GM13977 (cell line): Measurements from ENCODE around the gene GRAMD1B.

Source experiments
- DNase-seq: peaks from one replicate; pipeline ENCODE4 v3.0.0; 2012; ENCODE audit warnings: low spot score
- in situ Hi-C: fragments of 300-500 bp; cut with MboI; formaldehyde crosslinking; loops from one replicate; pipeline ENCODE4 v1.12.0; 2022; ENCODE audit warnings: low sequenced_read_pairs, low pct_unique_long_range_greater_than_20kb, mixed read lengths, inconsistent platforms; ENCODE audit not compliant: unreplicated experiment
- TF ChIP-seq, protein P1 (sequence below): IDR thresholded peaks from 2 replicates; pipeline ENCODE4 v1.5.1; 2012; ENCODE audit warnings: mild to moderate bottlenecking, control low read depth; ENCODE audit not compliant: insufficient read depth; ENCODE audit errors: extremely low read depth, missing control alignments

The GRAMD1B gene

DNA sequence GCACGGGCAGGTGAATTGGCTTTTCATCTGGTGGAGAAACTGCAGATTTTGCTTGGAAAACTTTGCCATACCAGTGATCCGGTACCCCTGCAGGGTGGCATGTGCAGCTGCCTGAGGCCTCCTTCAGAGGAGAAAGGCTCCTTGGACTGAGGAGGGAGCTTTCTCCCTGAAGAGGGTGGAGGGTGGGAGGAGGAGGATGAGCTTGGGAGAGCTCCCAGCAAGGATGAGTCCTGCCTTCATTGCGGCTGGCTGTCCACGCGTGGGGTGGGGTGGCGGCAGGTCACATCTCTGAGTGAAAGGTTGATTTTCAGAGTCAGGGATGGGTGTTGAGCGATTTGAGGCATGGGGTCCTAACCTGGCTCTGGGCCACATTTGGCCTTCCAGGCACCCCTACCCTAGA, 96.8 kb downstream of the GRAMD1B start:
- in situ Hi-C loops = no loop called here
- TF ChIP-seq, protein P1, sequence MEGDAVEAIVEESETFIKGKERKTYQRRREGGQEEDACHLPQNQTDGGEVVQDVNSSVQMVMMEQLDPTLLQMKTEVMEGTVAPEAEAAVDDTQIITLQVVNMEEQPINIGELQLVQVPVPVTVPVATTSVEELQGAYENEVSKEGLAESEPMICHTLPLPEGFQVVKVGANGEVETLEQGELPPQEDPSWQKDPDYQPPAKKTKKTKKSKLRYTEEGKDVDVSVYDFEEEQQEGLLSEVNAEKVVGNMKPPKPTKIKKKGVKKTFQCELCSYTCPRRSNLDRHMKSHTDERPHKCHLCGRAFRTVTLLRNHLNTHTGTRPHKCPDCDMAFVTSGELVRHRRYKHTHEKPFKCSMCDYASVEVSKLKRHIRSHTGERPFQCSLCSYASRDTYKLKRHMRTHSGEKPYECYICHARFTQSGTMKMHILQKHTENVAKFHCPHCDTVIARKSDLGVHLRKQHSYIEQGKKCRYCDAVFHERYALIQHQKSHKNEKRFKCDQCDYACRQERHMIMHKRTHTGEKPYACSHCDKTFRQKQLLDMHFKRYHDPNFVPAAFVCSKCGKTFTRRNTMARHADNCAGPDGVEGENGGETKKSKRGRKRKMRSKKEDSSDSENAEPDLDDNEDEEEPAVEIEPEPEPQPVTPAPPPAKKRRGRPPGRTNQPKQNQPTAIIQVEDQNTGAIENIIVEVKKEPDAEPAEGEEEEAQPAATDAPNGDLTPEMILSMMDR = no peak
- DNase-seq = no peak

DNA sequence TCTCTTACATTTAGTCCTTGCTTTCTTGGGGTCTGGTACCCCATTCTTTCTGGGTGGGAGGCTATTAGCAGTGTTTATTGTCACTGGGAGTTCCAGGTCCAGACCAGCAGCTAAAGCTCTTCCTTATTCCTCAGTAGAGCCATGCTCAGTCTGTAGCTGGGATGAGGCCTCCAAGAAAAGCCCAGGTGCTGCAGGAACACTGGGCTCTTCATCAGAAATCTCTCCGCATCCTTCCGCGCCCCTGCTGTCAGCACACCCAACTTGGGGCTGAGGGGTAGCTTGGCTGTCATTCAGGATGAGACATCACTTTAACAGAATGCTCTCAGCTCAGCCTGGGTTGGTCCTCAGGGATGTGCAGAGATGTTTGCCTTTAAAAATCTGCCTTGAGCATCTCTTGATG, 97.5 kb downstream of the GRAMD1B start:
- in situ Hi-C loops = no loop called here
- DNase-seq = no peak
- TF ChIP-seq, protein P1 = no peak

DNA sequence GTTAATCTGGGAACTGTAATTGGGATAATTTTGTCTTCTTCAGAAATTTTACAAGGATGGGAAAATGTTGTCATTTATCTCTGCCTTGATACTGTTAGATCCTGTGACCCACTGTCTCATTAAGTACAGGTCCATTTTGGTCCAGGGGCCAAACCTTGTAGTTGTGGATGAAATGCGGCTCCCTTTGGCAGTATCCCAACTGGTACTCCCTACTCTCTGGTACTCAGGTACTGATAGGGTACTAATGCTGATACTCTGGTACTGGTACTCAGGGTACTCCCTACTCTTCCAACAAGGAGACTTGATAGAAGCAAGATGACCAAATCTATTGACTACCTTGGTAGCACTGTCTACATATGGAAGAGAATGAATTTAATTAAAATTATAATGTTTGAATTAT, 97.9 kb downstream of the GRAMD1B start:
- DNase-seq = no peak
- TF ChIP-seq, protein P1 = no peak
- in situ Hi-C loops = no loop called here

DNA sequence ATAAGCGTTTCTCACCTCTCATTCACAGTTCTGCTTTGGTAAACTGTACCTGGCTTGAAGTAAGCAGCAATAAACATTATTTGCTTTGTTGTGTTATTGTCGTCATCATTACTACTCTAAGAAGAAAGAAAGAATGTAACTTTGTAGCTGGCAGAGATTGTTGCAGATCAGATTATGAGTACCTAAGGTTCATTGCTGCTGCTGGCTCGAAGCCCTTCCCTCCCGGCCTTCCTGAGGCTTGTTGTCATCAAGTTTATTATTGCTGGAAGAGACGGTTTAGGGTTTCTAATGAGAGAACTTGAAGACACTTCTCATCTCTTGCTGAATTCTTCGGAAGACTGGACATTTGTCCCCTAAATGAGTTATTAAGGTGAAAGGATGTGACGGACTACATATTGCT, 101.3 kb downstream of the GRAMD1B start:
- in situ Hi-C loops = no loop called here
- DNase-seq = no peak
- TF ChIP-seq, protein P1 = no peak

DNA sequence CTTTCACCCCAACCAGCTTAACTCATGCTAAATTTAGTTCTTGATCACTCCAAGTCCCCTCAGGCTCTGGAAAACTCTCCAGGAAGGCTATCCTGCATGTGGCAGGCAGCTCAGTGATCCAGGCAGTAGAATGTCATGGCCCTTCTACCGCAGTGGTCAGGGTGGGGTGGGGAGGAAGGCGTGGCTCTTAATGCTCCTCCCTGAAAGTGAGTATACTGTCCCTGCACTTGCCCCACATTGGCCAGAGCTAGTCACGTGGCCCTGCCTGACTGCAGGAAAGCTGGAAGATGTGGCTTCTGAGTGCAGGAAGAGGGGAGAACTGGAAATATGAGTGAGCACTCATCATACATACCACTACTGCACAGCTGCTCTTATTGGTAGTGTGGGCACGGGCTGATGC, 102.1 kb downstream of the GRAMD1B start:
- DNase-seq = no peak
- TF ChIP-seq, protein P1 = no peak
- in situ Hi-C loops = no loop called here

DNA sequence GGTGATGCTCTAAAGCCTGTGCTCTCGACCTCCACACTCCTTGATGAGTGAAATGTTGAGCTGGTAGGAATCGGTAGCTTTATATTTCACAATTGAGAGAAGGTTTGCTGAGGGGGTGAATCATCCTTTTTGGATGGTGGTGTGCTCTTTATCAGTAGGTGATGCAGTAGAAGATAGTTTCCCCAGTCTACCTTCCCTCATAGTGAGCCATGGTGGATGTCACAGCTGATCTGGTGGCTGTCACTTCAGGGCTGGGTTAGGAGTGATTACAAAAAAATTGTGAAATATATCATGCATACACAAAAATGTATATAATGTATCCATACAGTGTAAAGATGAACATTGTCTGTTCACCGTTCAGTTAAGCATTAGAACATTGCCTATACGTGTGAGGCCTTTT, 105.3 kb downstream of the GRAMD1B start:
- no peak for DNase-seq
- in situ Hi-C loops = no loop called here
- TF ChIP-seq, protein P1 = no peak
